MG63 (cell line): ENCODE results near the gene RIN2. TPM values are rescaled to one million over a fixed set of nuclear protein-coding genes. Genes with fewer than 3 reads are reported as not detected.
A peak's percentile ranks its signal among the peaks of the same experiment; 100 is the strongest.

ENCODE experiments used
- DNase-seq: peaks from one replicate; pipeline ENCODE4 v3.0.0-alpha.2; 2020
- H3K27me3 ChIP-seq: fragments of 250-450 bp; sonication (Bioruptor Pico); 2 replicates; pipeline ENCODE4 v1.5.1; 2020; ENCODE audit warnings: mild to moderate bottlenecking, moderate library complexity
- H3K36me3 ChIP-seq: fragments of 250-450 bp; sonication (Bioruptor Pico); 2 replicates; pipeline ENCODE4 v1.5.1; 2020; ENCODE audit warnings: mild to moderate bottlenecking, moderate library complexity
- H3K4me3 ChIP-seq: fragments of 250-450 bp; sonication (Bioruptor Pico); 2 replicates; pipeline ENCODE4 v1.5.1; 2020; ENCODE audit warnings: mild to moderate bottlenecking, moderate library complexity
- H3K9me3 ChIP-seq: fragments of 250-450 bp; sonication (Bioruptor Pico); 2 replicates; pipeline ENCODE4 v1.5.1; 2020; ENCODE audit warnings: mild to moderate bottlenecking, moderate library complexity
- total RNA-seq: library from RNA; depleted of rRNA; stranded (reverse); fragments of >200 nt; shearing (Covaris generic); gene quantifications from 2 replicates; pipeline ENCODE4 v1.2.3, GENCODE V29; 2014; ENCODE audit warnings: low replicate concordance

The RIN2 gene
- total RNA-seq, 1 experiment from 2014 or later: 15.2 TPM

GRCh38 chr20:19771031-19771430, 13.0 kb downstream of the RIN2 start:
- no peaks in the 10 kb centered on the region for H3K9me3 ChIP-seq
- no peaks in the 10 kb centered on the region for H3K36me3 ChIP-seq
- no peak for DNase-seq
- H3K4me3 ChIP-seq: no peak overlapping the region
- no peaks in the 10 kb centered on the region for H3K27me3 ChIP-seq

GRCh38 chr20:19773471-19773870, 15.4 kb downstream of the RIN2 start:
- H3K9me3 ChIP-seq: no peaks in the 10 kb centered on the region
- no peaks in the 10 kb centered on the region for H3K36me3 ChIP-seq
- no peaks in the 10 kb centered on the region for H3K27me3 ChIP-seq
- H3K4me3 ChIP-seq: no peak overlapping the region
- no peak for DNase-seq

- H3K4me3 ChIP-seq: no peak overlapping the region
- no peak for DNase-seq
- no peaks in the 10 kb centered on the region for H3K27me3 ChIP-seq
- no peaks in the 10 kb centered on the region for H3K9me3 ChIP-seq
- H3K36me3 ChIP-seq: no peaks in the 10 kb centered on the region
These were observed 16.3 kb downstream of the RIN2 start for GRCh38 chr20:19774135-19774933.

GRCh38 chr20:19775353-19776253, 17.5 kb downstream of the RIN2 start:
- no peak for DNase-seq

GRCh38 chr20:19777315-19777714, 19.3 kb downstream of the RIN2 start:
- DNase-seq: no peak
- Histone ChIP-seq H3K9me3 (no peaks in the 10 kb centered on the region), H3K27me3 (no peaks in the 10 kb centered on the region), H3K36me3 (no peaks in the 10 kb centered on the region), H3K4me3 (no peak overlapping the region)

More at GRCh38 chr20:19775353-19776253, 17.5 kb downstream of the RIN2 start:
- H3K9me3 ChIP-seq: no peaks in the 10 kb centered on the region
- no peaks in the 10 kb centered on the region for H3K36me3 ChIP-seq
- no peak overlapping the region for H3K4me3 ChIP-seq
- H3K27me3 ChIP-seq: no peaks in the 10 kb centered on the region

- DNase-seq: no peak
- no peaks in the 10 kb centered on the region for H3K36me3 ChIP-seq
- no peaks in the 10 kb centered on the region for H3K9me3 ChIP-seq
- H3K4me3 ChIP-seq: no peak overlapping the region
- no peaks in the 10 kb centered on the region for H3K27me3 ChIP-seq
These were observed 19.9 kb downstream of the RIN2 start for GRCh38 chr20:19777981-19778380.

- Histone ChIP-seq H3K27me3 (no peaks in the 10 kb centered on the region), H3K4me3 (no peak overlapping the region), H3K9me3 (no peaks in the 10 kb centered on the region), H3K36me3 (no peaks in the 10 kb centered on the region)
- DNase-seq: no peak
These were observed 20.3 kb downstream of the RIN2 start for GRCh38 chr20:19778404-19778803.

- no peaks in the 10 kb centered on the region for H3K36me3 ChIP-seq
- H3K9me3 ChIP-seq: no peaks in the 10 kb centered on the region
- H3K4me3 ChIP-seq: no peak overlapping the region
- no peaks in the 10 kb centered on the region for H3K27me3 ChIP-seq
- DNase-seq: no peak
These were observed 21.6 kb downstream of the RIN2 start for GRCh38 chr20:19779634-19780033.

GRCh38 chr20:19780261-19780660, 22.2 kb downstream of the RIN2 start:
- Histone ChIP-seq H3K36me3 (no peaks in the 10 kb centered on the region), H3K4me3 (no peak overlapping the region), H3K27me3 (no peaks in the 10 kb centered on the region), H3K9me3 (no peaks in the 10 kb centered on the region)
- no peak for DNase-seq

GRCh38 chr20:19781235-19781634, 23.2 kb downstream of the RIN2 start:
- no peaks in the 10 kb centered on the region for H3K36me3 ChIP-seq
- no peak overlapping the region for H3K4me3 ChIP-seq
- DNase-seq: no peak
- H3K9me3 ChIP-seq: no peaks in the 10 kb centered on the region
- no peaks in the 10 kb centered on the region for H3K27me3 ChIP-seq

- H3K27me3 ChIP-seq: no peaks in the 10 kb centered on the region
- H3K36me3 ChIP-seq: no peaks in the 10 kb centered on the region
- no peak for DNase-seq
- no peak overlapping the region for H3K4me3 ChIP-seq
- no peaks in the 10 kb centered on the region for H3K9me3 ChIP-seq
These were observed 24.6 kb downstream of the RIN2 start for GRCh38 chr20:19782669-19783068.

GRCh38 chr20:19783966-19784401, 25.9 kb downstream of the RIN2 start:
- no peaks in the 10 kb centered on the region for H3K27me3 ChIP-seq
- H3K4me3 ChIP-seq: no peak overlapping the region
- H3K9me3 ChIP-seq: no peaks in the 10 kb centered on the region
- DNase-seq: no peak
- H3K36me3 ChIP-seq: no peaks in the 10 kb centered on the region

- H3K4me3 ChIP-seq: no peak overlapping the region
- DNase-seq: peak; percentile 30
- H3K9me3 ChIP-seq: no peaks in the 10 kb centered on the region
These were observed 26.6 kb downstream of the RIN2 start for GRCh38 chr20:19784511-19785172.

GRCh38 chr20:19785173-19785982, 27.3 kb downstream of the RIN2 start:
- Histone ChIP-seq H3K9me3 (no peaks in the 10 kb centered on the region), H3K27me3 (no peaks in the 10 kb centered on the region), H3K36me3 (no peaks in the 10 kb centered on the region), H3K4me3 (no peak overlapping the region)
- DNase-seq: no peak

More at GRCh38 chr20:19784511-19785172, 26.6 kb downstream of the RIN2 start:
- Histone ChIP-seq H3K36me3 (no peaks in the 10 kb centered on the region), H3K27me3 (no peaks in the 10 kb centered on the region)

- no peaks in the 10 kb centered on the region for H3K9me3 ChIP-seq
- no peak overlapping the region for H3K4me3 ChIP-seq
- H3K27me3 ChIP-seq: no peaks in the 10 kb centered on the region
- H3K36me3 ChIP-seq: no peaks in the 10 kb centered on the region
- DNase-seq: no peak
These were observed 27.9 kb downstream of the RIN2 start for GRCh38 chr20:19785983-19786285.

GRCh38 chr20:19786311-19786710, 28.3 kb downstream of the RIN2 start:
- no peaks in the 10 kb centered on the region for H3K36me3 ChIP-seq
- no peaks in the 10 kb centered on the region for H3K9me3 ChIP-seq
- peak; percentile 43 for DNase-seq
- H3K4me3 ChIP-seq: no peak overlapping the region
- H3K27me3 ChIP-seq: no peaks in the 10 kb centered on the region
